Measurements from ENCODE around the gene HYCC1.
A peak's percentile ranks its signal among the peaks of the same experiment; 100 is the strongest.

Gene HYCC1

GRCh38 chr7:23003505-23004246 lies 10.3 kb downstream of the HYCC1 start:
- ChIA-PET CTCF (interaction anchor here (0.8 to 1.7 kb wide), 2 partner anchors 10 to 52 kb away, joined by 3 to 4 read pairs; partner anchors contain the start of gene HYCC1), POLR2A (no interaction called here)
- H3K36me3 ChIP-seq (ENCODE audit: control insufficient read depth in 2 of 2, insufficient read depth in 1 of 2, low read length in 2 of 2), result no peaks in the 10 kb centered on the region
- TF ChIP-seq ZNF302 (tag by site-specific recombination; IDR thresholded peaks at IDR 0.05; ENCODE audit: low read depth) (no peak), ZXDB (tag by site-specific recombination; IDR thresholded peaks at IDR 0.05) (no peak), WT1 (tag by site-specific recombination; IDR thresholded peaks at IDR 0.05) (peak; percentile 59), SCRT2 (tag by site-specific recombination; IDR thresholded peaks at IDR 0.05) (no peak)
- H3K9me3 ChIP-seq (ENCODE audit: control insufficient read depth, insufficient read depth, low read depth, low read length), result no peaks in the 10 kb centered on the region
- peaks cover 5% of the 10 kb centered on the region for H3K4me1 ChIP-seq (ENCODE audit: control insufficient read depth, insufficient read depth, low read length)
- H3K27ac ChIP-seq (ENCODE audit: extremely low read depth, low read depth, low read length), result no peak overlapping the region
- H3K4me3 ChIP-seq (ENCODE audit: low read depth, low read length), result no peak overlapping the region

- no peak overlapping the region for H3K27ac ChIP-seq (ENCODE audit: extremely low read depth, low read depth, low read length)
- no peaks in the 10 kb centered on the region for H3K36me3 ChIP-seq (ENCODE audit: control insufficient read depth in 2 of 2, insufficient read depth in 1 of 2, low read length in 2 of 2)
- ChIA-PET POLR2A (no interaction called here), CTCF (interaction anchor here (0.7 to 1.7 kb wide), 3 partner anchors 9 to 142 kb away, joined by 3 to 4 read pairs (median 3); no protein-coding TSS in a partner anchor)
- H3K4me1 ChIP-seq (ENCODE audit: control insufficient read depth, insufficient read depth, low read length), result peaks cover 5% of the 10 kb centered on the region
- H3K9me3 ChIP-seq (ENCODE audit: control insufficient read depth, insufficient read depth, low read depth, low read length), result no peaks in the 10 kb centered on the region
- H3K4me3 ChIP-seq (ENCODE audit: low read depth, low read length), result no peak overlapping the region
- TF ChIP-seq ZNF221 (tag by site-specific recombination; IDR thresholded peaks at IDR 0.05; ENCODE audit: borderline replicate concordance) (no peak), ZNF768 (tag by site-specific recombination; IDR thresholded peaks at IDR 0.05) (no peak)
These were observed 11.2 kb downstream of the HYCC1 start for GRCh38 chr7:23002698-23003097.

DNA sequence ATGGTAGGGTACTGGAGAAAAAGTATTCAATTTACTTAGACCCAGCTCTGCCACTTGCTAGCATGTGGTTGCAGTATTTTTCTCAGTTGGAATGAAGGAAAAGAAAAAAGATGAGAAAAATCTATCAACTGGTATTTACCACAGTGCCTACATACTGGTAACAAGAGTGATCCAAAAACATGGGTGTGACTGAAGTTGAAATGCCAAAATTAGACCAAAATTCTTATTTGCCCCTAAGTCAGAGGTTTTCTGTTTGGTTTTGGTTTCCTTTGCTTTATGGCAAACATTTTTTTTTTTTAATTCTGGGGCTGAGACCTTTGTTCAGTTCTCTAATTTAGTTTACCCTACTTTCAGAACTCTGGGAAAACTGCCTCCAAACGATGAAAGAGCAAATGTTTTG lies 12.3 kb downstream of the HYCC1 start:
- ChIA-PET POLR2A (no interaction called here), CTCF (interaction anchor here (1.0 kb wide), 2 partner anchors 10 to 53 kb away, joined by 3 to 4 read pairs; no protein-coding TSS in a partner anchor)
- TF ChIP-seq ZNF335 (tag by site-specific recombination; conservative IDR thresholded peaks at IDR 0.05) (no peak), ZNF416 (tag by site-specific recombination; IDR thresholded peaks at IDR 0.05) (no peak), RBAK (tag by site-specific recombination; IDR thresholded peaks at IDR 0.05) (no peak), ZNF223 (tag by site-specific recombination; IDR thresholded peaks at IDR 0.05) (no peak), EGR2 (tag by site-specific recombination; IDR thresholded peaks at IDR 0.05; ENCODE audit: low read depth) (no peak)
- Histone ChIP-seq H3K27ac (ENCODE audit: extremely low read depth, low read depth, low read length) (no peak overlapping the region), H3K9me3 (ENCODE audit: control insufficient read depth, insufficient read depth, low read depth, low read length) (no peaks in the 10 kb centered on the region), H3K4me3 (ENCODE audit: low read depth, low read length) (no peak overlapping the region), H3K4me1 (ENCODE audit: control insufficient read depth, insufficient read depth, low read length) (peaks cover 5% of the 10 kb centered on the region), H3K36me3 (ENCODE audit: control insufficient read depth in 2 of 2, insufficient read depth in 1 of 2, low read length in 2 of 2) (no peaks in the 10 kb centered on the region)

- H3K4me1 ChIP-seq (ENCODE audit: control insufficient read depth, insufficient read depth, low read length), result peaks cover 5% of the 10 kb centered on the region
- ChIA-PET CTCF (interaction anchor here (0.6 to 1.0 kb wide), 3 partner anchors 54 to 511 kb away, joined by 3 to 4 read pairs (median 4); no protein-coding TSS in a partner anchor), POLR2A (no interaction called here)
- TF ChIP-seq ZNF664 (tag by site-specific recombination; IDR thresholded peaks at IDR 0.05), result no peak
- peak; percentile 38; the same call in 1 of the 2 replicates for TF ChIP-seq IKZF3 (tag by site-specific recombination; IDR thresholded peaks at IDR 0.05)
- no peak for TF ChIP-seq ZBTB11 (tag by site-specific recombination; conservative IDR thresholded peaks at IDR 0.05; ENCODE audit: low read depth)
- TF ChIP-seq ZSCAN18 (tag by site-specific recombination; IDR thresholded peaks at IDR 0.05), result no peak
- no peak for TF ChIP-seq ZNF214 (tag by site-specific recombination; IDR thresholded peaks at IDR 0.05; ENCODE audit: borderline replicate concordance)
- TF ChIP-seq, protein P1, sequence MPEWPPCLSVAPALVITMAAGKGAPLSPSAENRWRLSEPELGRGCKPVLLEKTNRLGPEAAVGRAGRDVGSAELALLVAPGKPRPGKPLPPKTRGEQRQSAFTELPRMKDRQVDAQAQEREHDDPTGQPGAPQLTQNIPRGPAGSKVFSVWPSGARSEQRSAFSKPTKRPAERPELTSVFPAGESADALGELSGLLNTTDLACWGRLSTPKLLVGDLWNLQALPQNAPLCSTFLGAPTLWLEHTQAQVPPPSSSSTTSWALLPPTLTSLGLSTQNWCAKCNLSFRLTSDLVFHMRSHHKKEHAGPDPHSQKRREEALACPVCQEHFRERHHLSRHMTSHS (tag by site-specific recombination; IDR thresholded peaks at IDR 0.05), result no peak
- H3K27ac ChIP-seq (ENCODE audit: extremely low read depth, low read depth, low read length), result no peak overlapping the region
- H3K9me3 ChIP-seq (ENCODE audit: control insufficient read depth, insufficient read depth, low read depth, low read length), result no peaks in the 10 kb centered on the region
- no peaks in the 10 kb centered on the region for H3K36me3 ChIP-seq (ENCODE audit: control insufficient read depth in 2 of 2, insufficient read depth in 1 of 2, low read length in 2 of 2)
- no peak overlapping the region for H3K4me3 ChIP-seq (ENCODE audit: low read depth, low read length)
These were observed 13.2 kb downstream of the HYCC1 start for GRCh38 chr7:23000597-23001360.

All from HEK293 (cell line).